BJ (cell line): ENCODE data around the gene MRM1. TPM values are rescaled to one million over a fixed set of nuclear protein-coding genes. Genes with fewer than 3 reads are reported as not detected.

Source experiments
- CTCF ChIA-PET: fragments of 350-600 bp; formaldehyde crosslinking; extraction: SDS; loops from one replicate; lab custom pipeline; 2021; ENCODE audit warnings: antibody characterized with exemption, inconsistent platforms; lab: Yijun Ruan, JAX
- POLR2A ChIA-PET: fragments of 300-600 bp; sonication (Branson Sonifier 250); formaldehyde crosslinking; extraction: SDS; loops from one replicate; lab custom pipeline; 2021; ENCODE audit warnings: antibody characterized with exemption; lab: Charles Lee
- DNase-seq: peaks from one replicate; pipeline ENCODE4 v3.0.0-alpha.2; 2011; ENCODE audit warnings: low read depth
- H3K27me3 ChIP-seq: 2 replicates; pipeline ENCODE4 v1.6.0; 2011; ENCODE audit warnings: low read length; ENCODE audit not compliant: control insufficient read depth, insufficient read depth
- H3K36me3 ChIP-seq: 2 replicates; pipeline ENCODE4 v1.5.1; 2011; ENCODE audit warnings: low read length; ENCODE audit not compliant: control insufficient read depth, insufficient read depth
- H3K4me3 ChIP-seq: 2 replicates; pipeline ENCODE4 v1.5.1; 2011; ENCODE audit warnings: low read depth, mild to moderate bottlenecking, control low read depth, low read length
- CTCF ChIP-seq: IDR thresholded peaks from 2 replicates; pipeline ENCODE4 v1.5.1; 2011; ENCODE audit warnings: low read depth, mild to moderate bottlenecking, control low read depth, inconsistent platforms, low read length, moderate library complexity; ENCODE audit not compliant: insufficient read depth
- polyA plus RNA-seq: library from polyadenylated mRNA; depleted of rRNA; stranded (reverse); fragments of >200 nt; gene quantifications from 2 replicates; pipeline ENCODE4 v1.2.3, GENCODE V29; 2011

Gene MRM1
- polyA plus RNA-seq, 1 experiment, result 3.9 TPM

GRCh38 chr17:36597866-36598777 is 3.3 kb upstream of the MRM1 start:
- H3K4me3 ChIP-seq, result no peak overlapping the region
- no peak for TF ChIP-seq CTCF
- H3K36me3 ChIP-seq, result peaks cover 1% of the 10 kb centered on the region; the same call in 1 of the 2 replicates
- DNase-seq, result no peak
- ChIA-PET CTCF (interaction anchor here (1.7 kb wide), 1 partner anchor 450 kb away, joined by 6 read pairs; no protein-coding TSS in a partner anchor), POLR2A (no interaction called here)
- H3K27me3 ChIP-seq, result no peaks in the 10 kb centered on the region

GRCh38 chr17:36598951-36599401 is 2.4 kb upstream of the MRM1 start:
- Histone ChIP-seq H3K36me3 (peaks cover 1% of the 10 kb centered on the region; the same call in 1 of the 2 replicates), H3K4me3 (no peak overlapping the region), H3K27me3 (no peaks in the 10 kb centered on the region)
- no peak for TF ChIP-seq CTCF
- ChIA-PET POLR2A (no interaction called here), CTCF (interaction anchor here (1.7 kb wide), 1 partner anchor 449 kb away, joined by 6 read pairs; no protein-coding TSS in a partner anchor)
- DNase-seq, result no peak

DNA sequence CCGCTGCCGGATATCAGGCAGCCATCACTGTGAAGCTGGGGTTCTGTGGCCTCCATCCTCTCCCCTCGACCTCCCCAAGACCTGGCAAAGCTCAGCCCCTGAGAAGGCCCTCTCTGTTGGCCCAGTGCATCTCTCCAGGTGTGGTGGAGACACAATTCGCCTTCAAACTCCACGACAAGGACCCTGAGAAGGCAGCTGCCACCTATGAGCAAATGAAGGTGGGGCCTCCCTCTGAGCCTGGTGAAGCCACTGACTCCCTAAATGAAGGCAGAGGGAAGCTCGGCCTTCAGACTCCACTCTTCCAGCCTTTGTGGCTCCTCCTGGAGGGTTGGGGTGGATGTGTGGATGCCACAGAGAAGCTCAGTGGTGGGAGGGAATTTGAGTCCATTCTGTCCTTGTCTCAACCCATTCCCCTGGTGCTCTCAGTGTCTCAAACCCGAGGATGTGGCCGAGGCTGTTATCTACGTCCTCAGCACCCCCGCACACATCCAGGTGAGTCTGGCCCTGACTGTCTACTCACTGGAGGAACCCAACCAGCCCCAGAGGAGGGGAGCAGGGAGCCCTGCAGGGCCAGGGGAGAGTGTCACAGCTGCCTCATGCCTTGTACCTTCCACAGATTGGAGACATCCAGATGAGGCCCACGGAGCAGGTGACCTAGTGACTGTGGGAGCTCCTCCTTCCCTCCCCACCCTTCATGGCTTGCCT is 1.7 kb upstream of the MRM1 start:
- ChIA-PET POLR2A (no interaction called here), CTCF (interaction anchor here (1.7 kb wide), 1 partner anchor 449 kb away, joined by 6 read pairs; no protein-coding TSS in a partner anchor)
- DNase-seq, result no peak
- no peak overlapping the region for H3K4me3 ChIP-seq
- no peaks in the 10 kb centered on the region for H3K27me3 ChIP-seq
- TF ChIP-seq CTCF, result no peak
- H3K36me3 ChIP-seq, result peaks cover 1% of the 10 kb centered on the region; the same call in 1 of the 2 replicates

- CTCF ChIA-PET, result interaction anchor here (2.5 kb wide), 1 partner anchor 14 kb away, joined by 10 read pairs; no protein-coding TSS in a partner anchor
- POLR2A ChIA-PET, result interaction anchor here (0.5 kb wide), 1 partner anchor 1220 kb away, joined by 5 read pairs; no protein-coding TSS in a partner anchor
- TF ChIP-seq CTCF, result no peak
- no peaks in the 10 kb centered on the region for H3K27me3 ChIP-seq
- peaks cover 1% of the 10 kb centered on the region; the same call in 1 of the 2 replicates for H3K36me3 ChIP-seq
- DNase-seq, result no peak
- H3K4me3 ChIP-seq, result peak overlapping the region; percentile 92
Measured at GRCh38 chr17:36600465-36600864, 918 bp upstream of the MRM1 start.
